Colon (tissue), 2 donors: ENCODE measurements around the gene TMEFF2.

Experiments
- FAIRE-seq: peaks from 2 replicates; lab custom pipeline; 2012; peaks lifted over from hg19 to GRCh38; lab: Jason Lieb, UNC
- donor health status: control.
- donor health status: control.

Gene TMEFF2

GRCh38 chr2:191965733-191966132, 229.0 kb downstream of the TMEFF2 start:
- FAIRE-seq = no peak

- FAIRE-seq = no peak
These were observed 233.2 kb downstream of the TMEFF2 start for GRCh38 chr2:191961556-191961955.

- no peak for FAIRE-seq
These were observed 235.5 kb downstream of the TMEFF2 start for GRCh38 chr2:191959209-191959608.

GRCh38 chr2:191957996-191958860, 236.5 kb downstream of the TMEFF2 start:
- no peak for FAIRE-seq

- FAIRE-seq = no peak
These were observed 240.3 kb downstream of the TMEFF2 start for GRCh38 chr2:191954451-191954850.

- no peak for FAIRE-seq
These were observed 242.0 kb downstream of the TMEFF2 start for GRCh38 chr2:191952515-191953270.

- no peak for FAIRE-seq
These were observed 242.9 kb downstream of the TMEFF2 start for GRCh38 chr2:191951832-191952231.

GRCh38 chr2:191951376-191951775, 243.4 kb downstream of the TMEFF2 start:
- no peak for FAIRE-seq

GRCh38 chr2:191950132-191950874, 244.4 kb downstream of the TMEFF2 start:
- no peak for FAIRE-seq

- FAIRE-seq = no peak
These were observed 247.5 kb downstream of the TMEFF2 start for GRCh38 chr2:191947235-191947634.

- FAIRE-seq = no peak
These were observed 248.1 kb downstream of the TMEFF2 start for GRCh38 chr2:191946471-191947182.

GRCh38 chr2:191945623-191946022, 249.1 kb downstream of the TMEFF2 start:
- no peak for FAIRE-seq

GRCh38 chr2:191942739-191943103, 252.0 kb downstream of the TMEFF2 start:
- no peak for FAIRE-seq

- no peak for FAIRE-seq
These were observed 252.5 kb downstream of the TMEFF2 start for GRCh38 chr2:191942090-191942738.

- no peak for FAIRE-seq
These were observed 253.3 kb downstream of the TMEFF2 start for GRCh38 chr2:191941376-191941929.

GRCh38 chr2:191938779-191939178, 256.0 kb downstream of the TMEFF2 start:
- no peak for FAIRE-seq

- FAIRE-seq = no peak
These were observed 257.8 kb downstream of the TMEFF2 start for GRCh38 chr2:191936882-191937405.

- no peak for FAIRE-seq
These were observed 259.5 kb downstream of the TMEFF2 start for GRCh38 chr2:191935247-191935646.

GRCh38 chr2:191933307-191934105, 261.2 kb downstream of the TMEFF2 start:
- no peak for FAIRE-seq

GRCh38 chr2:191932286-191932685, 262.4 kb downstream of the TMEFF2 start:
- FAIRE-seq = peak; percentile 88
